Thyroid gland (tissue), 4 donors: ENCODE results near the gene PRKCQ. TPM values are rescaled to one million over a fixed set of nuclear protein-coding genes. Genes with fewer than 3 reads are reported as not detected.
A peak's percentile ranks its signal among the peaks of the same experiment; 100 is the strongest.
"Not testable (repeated sequence)": the region's sequence is repeated elsewhere in the genome, so short reads cannot be mapped to it uniquely, and the experiment has no call there.

Experiments
- DNase-seq, 2 donors: peaks; one replicate each; pipeline ENCODE4 v3.0.0-alpha.2; 2019
- H3K27ac ChIP-seq, 3 donors: fragments of 200-600 bp; sonication (generic); 1 replicate in 2 of 3; 2 replicates in 1 of 3; pipeline ENCODE4 v1.5.1; 2016 to 2019; ENCODE audit warnings: mild to moderate bottlenecking in 1 of 3, moderate library complexity in 1 of 3
- H3K27me3 ChIP-seq: fragments of 200-600 bp; sonication (generic); one replicate; pipeline ENCODE4 v1.5.1; 2019
- H3K36me3 ChIP-seq, 2 donors: fragments of 200-600 bp; sonication (generic); one replicate each; pipeline ENCODE4 v1.5.1; 2016 to 2019
- H3K4me1 ChIP-seq, 2 donors: fragments of 200-600 bp; sonication (generic); one replicate each; pipeline ENCODE4 v1.5.1; 2017 to 2019
- H3K4me3 ChIP-seq, 3 donors: fragments of 200-600 bp; sonication (generic); replicated peaks in 1 of 3; 1 replicate in 2 of 3; 2 replicates in 1 of 3; pipeline ENCODE4 v1.5.1; 2016; ENCODE audit warnings: mild to moderate bottlenecking in 1 of 3
- H3K9me3 ChIP-seq: fragments of 200-600 bp; sonication (generic); one replicate; pipeline ENCODE4 v1.5.1; 2017
- CTCF ChIP-seq, 6 experiments: fragments of 200-600 bp in 3 of 6; fragments of 450-650 bp in 3 of 6; sonication (generic) in 3 of 6; IDR thresholded peaks; one replicate each; pipeline ENCODE4 v1.5.1; 2016 to 2019; ENCODE audit warnings: antibody characterized with exemption in 6 of 6, mild to moderate bottlenecking in 2 of 6, inconsistent platforms in 1 of 6, moderate library complexity in 1 of 6
- POLR2A ChIP-seq, 2 donors: fragments of 450-650 bp; IDR thresholded peaks; one replicate each; pipeline ENCODE4 v1.6.1; 2017; ENCODE audit warnings: antibody characterized with exemption in 2 of 2, mild to moderate bottlenecking in 2 of 2, moderate library complexity in 1 of 2
- WGBS, 2 donors: methylation state at CpG; one replicate each; pipeline ENCODE4 v1.1.5; 2017; 5-methylcytosine and 5-hydroxymethylcytosine counted together
- intact Hi-C: fragments of 100-400 bp; cut with DNase I; formaldehyde crosslinking; loops from one replicate; pipeline ENCODE4 v1.15.1; 2023
- total RNA-seq, 4 donors: library from RNA; depleted of rRNA; stranded (reverse); fragments of >200 nt; gene quantifications; one replicate each; pipeline ENCODE4 v1.2.3, GENCODE V29; 2016

The PRKCQ gene
- total RNA-seq, 4 donors from 2014 or later = 24.2 to 45.7 (median 34.5) TPM

GRCh38 chr10:6474871-6475270, 105.2 kb downstream of the PRKCQ start:
- TF ChIP-seq CTCF (IDR thresholded peaks at IDR 0.05) = no peak
- TF ChIP-seq POLR2A (IDR thresholded peaks at IDR 0.05) = no peak
- no peaks in the 10 kb centered on the region for H3K27me3 ChIP-seq
- intact Hi-C loops = no loop called here

GRCh38 chr10:6473901-6474370, 106.1 kb downstream of the PRKCQ start:
- Histone ChIP-seq H3K4me1 (peaks cover 0 to 11% of the 10 kb centered on the region in 2 donors), H3K4me3 (no peak overlapping the region), H3K36me3 (peaks cover 4 to 9% of the 10 kb centered on the region in 2 donors), H3K9me3 (no peaks in the 10 kb centered on the region), H3K27me3 (no peaks in the 10 kb centered on the region), H3K27ac (peak overlapping the region; percentile 64 to 75 (median 69))
- intact Hi-C loops = no loop called here
- DNase-seq = peak; percentile 71 to 78
- WGBS, 2 donors = 28 to 37% methylated on average over 6 of the region's 6 CpGs
- TF ChIP-seq CTCF (IDR thresholded peaks at IDR 0.05) = no peak
- no peak for TF ChIP-seq POLR2A (IDR thresholded peaks at IDR 0.05)

More at GRCh38 chr10:6474871-6475270, 105.2 kb downstream of the PRKCQ start:
- Histone ChIP-seq H3K36me3 (peaks cover 6 to 9% of the 10 kb centered on the region in 2 donors), H3K27ac (peak overlapping the region; percentile 64 to 75 (median 69)), H3K4me3 (no peak overlapping the region), H3K9me3 (no peaks in the 10 kb centered on the region), H3K4me1 (peaks cover 0 to 11% of the 10 kb centered on the region in 2 donors)
- DNase-seq = no peak
- WGBS, 2 donors = 65 to 75% methylated on average over 5 of the region's 5 CpGs

- intact Hi-C loops = no loop called here
- Histone ChIP-seq H3K4me3 (no peak overlapping the region), H3K9me3 (no peaks in the 10 kb centered on the region), H3K4me1 (peaks cover 0 to 11% of the 10 kb centered on the region in 2 donors), H3K27me3 (no peaks in the 10 kb centered on the region), H3K36me3 (peaks cover 0 to 6% of the 10 kb centered on the region in 2 donors), H3K27ac (peak overlapping the region in 2 of 3 donors; percentile 69 to 75)
- DNase-seq = no peak
- 75 to 83% methylated on average over 7 of the region's 7 CpGs for WGBS, 2 donors
- TF ChIP-seq POLR2A (IDR thresholded peaks at IDR 0.05) = no peak
- no peak for TF ChIP-seq CTCF (IDR thresholded peaks at IDR 0.05)
Measured at GRCh38 chr10:6473430-6473829, 106.6 kb downstream of the PRKCQ start.

- H3K27me3 ChIP-seq, H3K36me3 ChIP-seq, intact Hi-C loops, H3K9me3 ChIP-seq, H3K4me3 ChIP-seq, H3K27ac ChIP-seq, DNase-seq: not testable (repeated sequence)
- WGBS, 2 donors = 88 to 95% methylated on average over 7 of the region's 7 CpGs
- H3K4me1 ChIP-seq = peaks cover 0 to 11% of the 10 kb centered on the region in 2 donors
Measured at GRCh38 chr10:6472710-6473005, 107.4 kb downstream of the PRKCQ start.

GRCh38 chr10:6470894-6471618, 109.0 kb downstream of the PRKCQ start:
- no peak for TF ChIP-seq POLR2A (IDR thresholded peaks at IDR 0.05)
- no peak for TF ChIP-seq CTCF (IDR thresholded peaks at IDR 0.05)
- no peak for DNase-seq
- Histone ChIP-seq H3K9me3 (no peaks in the 10 kb centered on the region), H3K4me1 (peaks cover 0 to 11% of the 10 kb centered on the region in 2 donors), H3K36me3 (no peaks in the 10 kb centered on the region), H3K27ac (no peak overlapping the region), H3K4me3 (no peak overlapping the region), H3K27me3 (no peaks in the 10 kb centered on the region)
- intact Hi-C loops = no loop called here
- 94 to 98% methylated on average over 11 of the region's 11 CpGs for WGBS, 2 donors
